ENCODE measurements around the gene AVL9. TPM values are rescaled to one million over a fixed set of nuclear protein-coding genes. Genes with fewer than 3 reads are reported as not detected.
"Not testable (repeated sequence)": the region's sequence is repeated elsewhere in the genome, so short reads cannot be mapped to it uniquely, and the experiment has no call there.

AVL9 gene
- total RNA-seq, 1 donor from 2014 or later, result 11.8 TPM

DNA sequence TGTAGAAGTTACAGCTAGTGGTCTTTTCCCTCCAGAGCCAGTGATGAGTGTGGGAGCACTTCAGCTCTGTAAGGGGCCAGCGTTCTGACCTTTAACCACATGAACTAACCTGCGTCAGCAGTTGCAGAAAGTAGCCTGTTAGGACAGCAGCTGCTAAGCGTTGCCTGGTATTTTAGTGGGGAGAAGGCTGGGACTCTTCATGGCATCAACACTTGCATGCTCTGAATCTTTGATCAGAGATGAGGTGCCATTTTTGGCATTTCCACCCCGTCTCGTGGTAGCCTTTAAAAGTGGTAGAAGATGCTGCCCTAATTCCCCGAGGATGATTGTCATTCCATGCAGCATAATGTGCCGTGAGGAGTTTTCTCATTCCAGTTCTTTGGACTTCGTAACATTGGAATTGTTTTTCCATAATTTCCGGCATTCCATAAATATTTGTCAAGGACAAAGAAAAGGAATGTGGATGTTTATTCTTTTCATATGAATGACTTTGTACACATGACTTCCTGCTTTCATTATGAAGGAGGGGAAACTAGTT is 92.2 kb downstream of the AVL9 start:
- Histone ChIP-seq H3K27me3 (ENCODE audit: low read depth) (no peaks in the 10 kb centered on the region), H3K4me3 (peak overlapping the region; percentile 14), H3K36me3 (peaks cover 60% of the 10 kb centered on the region), H3K4me1 (peaks cover 50% of the 10 kb centered on the region), H3K9me3 (replicated peaks) (no peaks in the 10 kb centered on the region), H3K27ac (replicated peaks) (peak overlapping the region; percentile 94)
- no peak for TF ChIP-seq CTCF (IDR thresholded peaks at IDR 0.05; ENCODE audit: borderline replicate concordance)
- intact Hi-C loops (cut with micrococcal nuclease), result loop anchor here (10.0 kb wide), 1 partner anchor 93 kb away; the partner anchor contains the start of genes AVL9 and LSM5
- no peak for DNase-seq

DNA sequence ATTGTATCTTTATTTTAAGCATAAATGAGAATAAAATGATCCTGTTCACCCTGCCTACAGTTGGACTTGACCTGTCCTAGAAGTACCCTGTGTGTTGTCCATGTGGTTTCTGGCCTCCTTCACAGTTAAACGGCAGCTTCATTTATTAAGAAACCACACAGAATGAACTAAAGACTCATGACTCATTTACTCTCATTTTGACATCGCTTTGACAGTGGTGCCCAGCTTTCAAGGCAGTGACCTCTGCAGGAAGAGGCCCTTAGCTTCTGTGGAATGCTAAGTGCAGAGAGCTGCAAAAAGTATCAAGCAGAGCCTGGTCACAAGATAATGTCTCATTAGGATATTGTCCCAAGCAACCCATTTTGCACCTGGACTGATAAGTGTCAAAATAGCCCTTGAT is 93.4 kb downstream of the AVL9 start:
- H3K27me3 ChIP-seq (ENCODE audit: low read depth), result no peaks in the 10 kb centered on the region
- peaks cover 53% of the 10 kb centered on the region for H3K36me3 ChIP-seq
- intact Hi-C loops (cut with micrococcal nuclease), result loop anchor here (10.0 kb wide), 1 partner anchor 94 kb away; the partner anchor contains the start of genes AVL9 and LSM5

DNA sequence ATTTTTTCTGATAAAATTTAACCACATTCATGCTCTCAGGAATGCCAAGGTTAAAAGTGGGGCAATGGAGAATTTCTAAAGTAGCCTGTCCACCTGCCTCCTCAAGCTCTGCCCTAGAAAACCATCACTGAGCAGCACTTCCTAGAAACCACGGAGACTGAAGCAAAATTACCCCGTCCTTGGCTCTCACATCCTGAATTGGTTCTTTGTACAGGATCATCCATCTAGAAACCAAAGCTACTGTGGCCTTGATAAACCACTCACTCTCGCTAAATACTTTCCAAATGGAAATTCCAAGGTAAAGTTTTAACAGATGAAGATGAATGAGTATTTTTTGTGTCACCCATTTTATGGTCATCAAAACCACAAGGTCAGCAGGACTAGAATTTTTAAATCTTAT is 96.6 kb downstream of the AVL9 start:
- peaks cover 25% of the 10 kb centered on the region for H3K36me3 ChIP-seq
- H3K4me3 ChIP-seq, result no peak overlapping the region
- peaks cover 30% of the 10 kb centered on the region for H3K4me1 ChIP-seq
- intact Hi-C loops (cut with micrococcal nuclease), result no loop called here
- no peak for DNase-seq
- TF ChIP-seq CTCF (IDR thresholded peaks at IDR 0.05; ENCODE audit: borderline replicate concordance), result no peak
- H3K27ac ChIP-seq (replicated peaks), result no peak overlapping the region
- no peaks in the 10 kb centered on the region for H3K9me3 ChIP-seq (replicated peaks)
- H3K27me3 ChIP-seq (ENCODE audit: low read depth), result no peaks in the 10 kb centered on the region

More for the DNA sequence above, 93.4 kb downstream of the AVL9 start:
- Histone ChIP-seq H3K4me3 (no peak overlapping the region), H3K27ac (replicated peaks) (peak overlapping the region; percentile 94), H3K9me3 (replicated peaks) (no peaks in the 10 kb centered on the region), H3K4me1 (peaks cover 50% of the 10 kb centered on the region)
- TF ChIP-seq CTCF (IDR thresholded peaks at IDR 0.05; ENCODE audit: borderline replicate concordance), result no peak
- DNase-seq, result no peak

- DNase-seq, result no peak
- intact Hi-C loops (cut with micrococcal nuclease), result no loop called here
- TF ChIP-seq CTCF (IDR thresholded peaks at IDR 0.05; ENCODE audit: borderline replicate concordance), result no peak
These were observed 97.4 kb downstream of the AVL9 start for GRCh38 chr7:32592701-32593100.

DNA sequence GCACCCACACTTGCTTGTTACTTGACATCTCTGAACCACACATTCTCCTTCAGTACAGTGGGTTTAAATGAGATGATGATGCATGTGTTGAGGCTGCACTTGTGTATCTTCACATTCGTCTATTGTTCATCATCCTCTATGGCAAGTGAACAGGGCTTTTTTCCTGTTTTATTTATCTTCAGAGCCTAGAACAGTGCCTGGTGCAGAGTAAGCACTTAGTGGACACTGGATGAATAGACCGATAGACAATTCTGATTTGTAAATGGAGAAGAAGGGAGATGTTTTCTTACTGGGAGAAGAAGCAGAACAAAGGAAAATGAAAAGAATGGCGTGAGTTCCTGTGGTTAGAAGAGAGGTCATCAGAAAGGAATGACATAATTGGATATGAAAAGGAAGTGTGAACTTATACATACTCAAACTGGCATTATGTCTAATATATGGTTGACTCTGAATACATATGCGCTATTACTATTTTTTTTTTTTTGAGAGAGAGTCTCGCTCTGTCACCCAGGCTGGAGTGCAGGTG is 99.7 kb downstream of the AVL9 start:
- intact Hi-C loops (cut with micrococcal nuclease), result no loop called here
- no peak for TF ChIP-seq CTCF (IDR thresholded peaks at IDR 0.05; ENCODE audit: borderline replicate concordance)
- H3K27me3 ChIP-seq (ENCODE audit: low read depth), result no peaks in the 10 kb centered on the region
- no peak overlapping the region for H3K4me3 ChIP-seq
- H3K9me3 ChIP-seq (replicated peaks), result peaks cover 4% of the 10 kb centered on the region
- no peak for DNase-seq
- no peaks in the 10 kb centered on the region for H3K4me1 ChIP-seq
- no peak overlapping the region for H3K27ac ChIP-seq (replicated peaks)
- H3K36me3 ChIP-seq, result peaks cover 25% of the 10 kb centered on the region

More at GRCh38 chr7:32592701-32593100, 97.4 kb downstream of the AVL9 start:
- no peak overlapping the region for H3K27ac ChIP-seq (replicated peaks)
- H3K27me3 ChIP-seq (ENCODE audit: low read depth), result no peaks in the 10 kb centered on the region
- no peaks in the 10 kb centered on the region for H3K9me3 ChIP-seq (replicated peaks)
- peaks cover 30% of the 10 kb centered on the region for H3K36me3 ChIP-seq
- peaks cover 23% of the 10 kb centered on the region for H3K4me1 ChIP-seq
- H3K4me3 ChIP-seq, result no peak overlapping the region

- H3K27me3 ChIP-seq (ENCODE audit: low read depth); H3K4me1 ChIP-seq; DNase-seq; intact Hi-C loops (cut with micrococcal nuclease); H3K36me3 ChIP-seq; H3K27ac ChIP-seq (replicated peaks); H3K4me3 ChIP-seq: not testable (repeated sequence)
- peaks cover 21% of the 10 kb centered on the region for H3K9me3 ChIP-seq (replicated peaks)
These were observed 105.9 kb downstream of the AVL9 start for GRCh38 chr7:32601196-32601595.
